GM12865 (cell line): ENCODE data around the gene PTPRM.

Experiments
- DNase-seq: peaks from one replicate; pipeline ENCODE4 v3.0.0; 2010; ENCODE audit warnings: low read depth
- H3K4me3 ChIP-seq: 2 replicates; pipeline ENCODE4 v1.5.1; 2011; ENCODE audit warnings: mild to moderate bottlenecking, low read depth, low read length, control low read depth
- CTCF ChIP-seq: IDR thresholded peaks from 2 replicates; pipeline ENCODE4 v1.5.1; 2011; ENCODE audit warnings: low read length, control low read depth, low read depth, inconsistent platforms; ENCODE audit not compliant: insufficient read depth; ENCODE audit errors: missing control alignments

Gene PTPRM

GRCh38 chr18:7895346-7895745 is 328.2 kb downstream of the PTPRM start:
- no peak for TF ChIP-seq CTCF
- no peak overlapping the region for H3K4me3 ChIP-seq
- no peak for DNase-seq

DNA sequence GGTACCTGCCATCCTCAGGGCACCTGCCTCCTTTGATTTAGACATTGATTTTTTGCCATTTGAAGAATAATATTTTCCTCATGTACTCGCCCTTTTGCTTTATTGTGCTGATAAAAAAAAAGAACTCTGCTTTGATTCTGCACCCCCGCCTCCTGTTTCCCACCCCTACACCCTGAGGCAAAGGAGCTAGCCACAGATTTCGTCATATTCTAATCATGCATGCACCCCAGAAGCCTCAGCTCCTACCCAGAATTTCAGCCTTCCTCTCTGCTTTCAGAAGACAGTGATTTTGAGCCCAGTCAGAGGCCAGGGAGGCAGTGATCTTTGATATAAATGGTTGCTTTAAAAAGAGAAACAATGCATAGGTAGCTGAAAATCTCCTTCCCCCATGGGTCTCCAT is 329.0 kb downstream of the PTPRM start:
- TF ChIP-seq CTCF = no peak
- no peak overlapping the region for H3K4me3 ChIP-seq
- DNase-seq = no peak

- TF ChIP-seq CTCF = no peak
- H3K4me3 ChIP-seq = no peak overlapping the region
- no peak for DNase-seq
Observed at GRCh38 chr18:7896805-7897518, 329.8 kb downstream of the PTPRM start.

- H3K4me3 ChIP-seq = no peak overlapping the region
- no peak for TF ChIP-seq CTCF
- no peak for DNase-seq
Observed at GRCh38 chr18:7898181-7898580, 331.1 kb downstream of the PTPRM start.

DNA sequence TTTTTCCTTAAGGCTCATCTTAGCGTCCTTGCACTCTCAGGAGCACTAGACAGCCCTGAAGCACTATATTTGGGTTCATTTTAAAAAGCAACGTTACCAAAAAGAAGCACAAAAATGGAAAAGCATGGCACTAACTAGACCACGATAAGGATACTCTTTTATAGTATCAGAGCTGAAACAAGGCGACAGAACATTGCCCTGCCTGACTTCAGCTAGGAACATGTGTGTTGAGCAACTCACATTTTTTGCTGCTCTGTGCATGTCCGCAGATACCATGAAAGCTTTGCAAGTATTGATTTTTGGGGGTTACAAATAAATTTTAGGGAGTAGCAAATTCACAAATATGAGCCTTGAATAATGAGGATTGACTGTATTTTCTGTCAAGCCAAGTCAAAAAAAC is 332.0 kb downstream of the PTPRM start:
- H3K4me3 ChIP-seq = no peak overlapping the region
- DNase-seq = no peak
- TF ChIP-seq CTCF = no peak

DNA sequence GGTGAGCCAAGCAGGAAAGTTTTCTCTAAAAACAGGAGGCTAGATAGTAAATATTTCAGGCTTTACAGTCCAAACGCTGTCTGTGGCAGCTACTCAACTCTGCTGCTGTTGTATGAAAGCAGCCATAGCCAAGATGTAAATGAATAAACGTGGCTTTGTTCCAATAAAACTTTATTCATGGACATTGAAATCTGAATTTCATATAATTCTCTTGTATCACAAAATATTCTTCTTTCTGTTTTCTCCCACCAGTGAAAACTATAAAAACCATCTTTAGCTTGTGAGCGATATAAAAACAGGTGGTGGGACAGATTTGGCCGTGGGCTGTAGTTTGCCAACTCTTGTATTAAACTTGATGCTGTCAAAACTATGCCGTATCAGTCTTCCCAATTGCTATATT is 333.0 kb downstream of the PTPRM start:
- no peak for TF ChIP-seq CTCF
- DNase-seq = no peak
- no peak overlapping the region for H3K4me3 ChIP-seq

GRCh38 chr18:7901657-7902056 is 334.5 kb downstream of the PTPRM start:
- H3K4me3 ChIP-seq = no peak overlapping the region
- no peak for TF ChIP-seq CTCF
- no peak for DNase-seq
